ENCODE results near the gene POP5.

Gene POP5

GRCh38 chr12:120599672-120600552 is 18.7 kb upstream of the POP5 start:
- Histone ChIP-seq H3K27ac (no peak overlapping the region), H3K27me3 (no peaks in the 10 kb centered on the region), H3K9me3 (no peaks in the 10 kb centered on the region), H3K36me3 (no peaks in the 10 kb centered on the region), H3K4me3 (ENCODE audit: low read depth in 1 of 2, low read length in 1 of 2) (no peak overlapping the region), H3K4me1 (ENCODE audit: control insufficient read depth in 1 of 2, insufficient read depth in 1 of 2, low read depth in 1 of 2, low read length in 1 of 2) (peaks cover 24 to 26% of the 10 kb centered on the region in 2 experiments)
- TF ChIP-seq CTCF (IDR thresholded peaks at IDR 0.05): no peak

GRCh38 chr12:120598674-120599463 is 17.7 kb upstream of the POP5 start:
- H3K4me1 ChIP-seq (ENCODE audit: control insufficient read depth in 1 of 2, insufficient read depth in 1 of 2, low read depth in 1 of 2, low read length in 1 of 2): peaks cover 24 to 26% of the 10 kb centered on the region in 2 experiments
- H3K4me3 ChIP-seq (ENCODE audit: low read depth in 1 of 2, low read length in 1 of 2): no peak overlapping the region
- H3K9me3 ChIP-seq: no peaks in the 10 kb centered on the region
- H3K36me3 ChIP-seq: no peaks in the 10 kb centered on the region
- no peak overlapping the region for H3K27ac ChIP-seq
- no peak for TF ChIP-seq CTCF (IDR thresholded peaks at IDR 0.05)
- H3K27me3 ChIP-seq: no peaks in the 10 kb centered on the region

- Histone ChIP-seq H3K27ac (no peak overlapping the region), H3K9me3 (no peaks in the 10 kb centered on the region), H3K27me3 (no peaks in the 10 kb centered on the region), H3K36me3 (no peaks in the 10 kb centered on the region), H3K4me3 (ENCODE audit: low read depth in 1 of 2, low read length in 1 of 2) (no peak overlapping the region), H3K4me1 (ENCODE audit: control insufficient read depth in 1 of 2, insufficient read depth in 1 of 2, low read depth in 1 of 2, low read length in 1 of 2) (peaks cover 21 to 23% of the 10 kb centered on the region in 2 experiments)
- no peak for TF ChIP-seq CTCF (IDR thresholded peaks at IDR 0.05)
These were observed 16.7 kb upstream of the POP5 start for GRCh38 chr12:120597861-120598260.

GRCh38 chr12:120596901-120597300 is 15.7 kb upstream of the POP5 start:
- H3K4me3 ChIP-seq (ENCODE audit: low read depth in 1 of 2, low read length in 1 of 2): no peak overlapping the region
- no peak overlapping the region for H3K27ac ChIP-seq
- no peaks in the 10 kb centered on the region for H3K27me3 ChIP-seq
- no peak for TF ChIP-seq CTCF (IDR thresholded peaks at IDR 0.05)
- H3K9me3 ChIP-seq: no peaks in the 10 kb centered on the region
- peaks cover 14 to 16% of the 10 kb centered on the region in 2 experiments for H3K4me1 ChIP-seq (ENCODE audit: control insufficient read depth in 1 of 2, insufficient read depth in 1 of 2, low read depth in 1 of 2, low read length in 1 of 2)
- H3K36me3 ChIP-seq: no peaks in the 10 kb centered on the region

- H3K27me3 ChIP-seq: no peaks in the 10 kb centered on the region
- H3K4me1 ChIP-seq (ENCODE audit: control insufficient read depth in 1 of 2, insufficient read depth in 1 of 2, low read depth in 1 of 2, low read length in 1 of 2): peaks cover 0 to 4% of the 10 kb centered on the region in 2 experiments
- no peak overlapping the region for H3K4me3 ChIP-seq (ENCODE audit: low read depth in 1 of 2, low read length in 1 of 2)
- no peaks in the 10 kb centered on the region for H3K9me3 ChIP-seq
- no peak overlapping the region for H3K27ac ChIP-seq
- TF ChIP-seq CTCF (IDR thresholded peaks at IDR 0.05): no peak
- H3K36me3 ChIP-seq: no peaks in the 10 kb centered on the region
These were observed 11.2 kb upstream of the POP5 start for GRCh38 chr12:120592121-120593049.
